HepG2 (cell line): Measurements from ENCODE around the gene LARP7. TPM values are rescaled to one million over a fixed set of nuclear protein-coding genes. Genes with fewer than 3 reads are reported as not detected.
"Not testable (repeated sequence)": the region's sequence is repeated elsewhere in the genome, so short reads cannot be mapped to it uniquely, and the experiment has no call there.

Experiments used
- ATAC-seq: fragments of 200-7000 bp; cut with Tn5 transposase; 3 replicates; pipeline ENCODE4 v1.9.1; 2020; ENCODE audit warnings: mild to moderate bottlenecking, moderate library complexity
- BruUV-seq: library from RNA; stranded (reverse); fragments of 400-500 nt; replicated peaks from 2 replicates; lab custom pipeline; 2021; lab: Mats Ljungman, UMichigan
- CTCF ChIA-PET: fragments of 300-600 bp; formaldehyde crosslinking; extraction: SDS; loops from one replicate; lab custom pipeline; 2021; ENCODE audit warnings: low total read pairs, inconsistent platforms, low intra/inter-chr PET ratio; lab: Yijun Ruan, JAX
- POLR2A ChIA-PET: fragments of 350-600 bp; sonication (Branson Sonifier 250); formaldehyde crosslinking; loops from one replicate; lab custom pipeline; 2020; ENCODE audit warnings: antibody characterized with exemption, inconsistent platforms; lab: Yijun Ruan, JAX
- DNase-seq: peaks from one replicate; pipeline ENCODE4 v3.0.0-alpha.2; 2015; ENCODE audit warnings: low spot score
- FAIRE-seq: peaks from 3 replicates; lab custom pipeline; 2011; peaks lifted over from hg19 to GRCh38; lab: Jason Lieb, UNC
- H2AFZ ChIP-seq: one replicate; pipeline ENCODE4 v1.6.1; 2011; ENCODE audit warnings: low read length, inconsistent platforms
- H3K27ac ChIP-seq: fragments of 300-600 bp; 3 replicates; pipeline ENCODE4 v1.8.0; 2011; ENCODE audit warnings: mixed run types, mild to moderate bottlenecking, mixed read lengths, low read length, inconsistent platforms; ENCODE audit not compliant: insufficient read depth; ENCODE audit errors: extremely low read length
- H3K27me3 ChIP-seq, 2 experiments: fragments of 200-600 bp in 1 of 2; 2 replicates in 1 of 2; 3 replicates in 1 of 2; pipeline versions ENCODE4 v1.6.0 to v1.8.0; 2011; ENCODE audit warnings: low read length in 2 of 2, mild to moderate bottlenecking in 2 of 2, moderate library complexity in 2 of 2, inconsistent platforms in 1 of 2; ENCODE audit not compliant: insufficient read depth in 2 of 2, control insufficient read depth in 1 of 2
- H3K36me3 ChIP-seq, 2 experiments: fragments of 200-600 bp in 1 of 2; replicated peaks in 1 of 2; 2 replicates in 1 of 2; 3 replicates in 1 of 2; pipeline versions ENCODE4 v1.5.1 to v1.8.0; 2011; ENCODE audit warnings: low read length in 2 of 2, inconsistent platforms in 1 of 2; ENCODE audit not compliant: insufficient read depth in 2 of 2, control insufficient read depth in 1 of 2
- H3K4me1 ChIP-seq: 2 replicates; pipeline ENCODE4 v1.5.1; 2012; ENCODE audit warnings: low read length, inconsistent platforms; ENCODE audit not compliant: insufficient read depth
- H3K4me2 ChIP-seq: 2 replicates; pipeline ENCODE4 v1.6.0; 2011; ENCODE audit warnings: low read depth, low read length, inconsistent platforms
- H3K4me3 ChIP-seq, 3 experiments: fragments of 200-600 bp in 1 of 3; sonication (generic), shearing (Covaris generic) in 1 of 3; replicated peaks in 1 of 3; 2 replicates each; pipeline ENCODE4 v1.5.1; 2011 to 2016; ENCODE audit warnings: low read length in 3 of 3, inconsistent platforms in 2 of 3, low read depth in 2 of 3, mild to moderate bottlenecking in 2 of 3, control low read depth in 1 of 3, mixed read lengths in 1 of 3; ENCODE audit not compliant: insufficient read depth in 1 of 3
- H3K79me2 ChIP-seq: one replicate; pipeline ENCODE4 v1.6.1; 2011; ENCODE audit warnings: low read length, inconsistent platforms; ENCODE audit not compliant: insufficient read depth
- H3K9ac ChIP-seq: 2 replicates; pipeline ENCODE4 v1.6.0; 2011; ENCODE audit warnings: mild to moderate bottlenecking, low read depth, low read length, inconsistent platforms; ENCODE audit not compliant: insufficient read depth
- H3K9me3 ChIP-seq: 2 replicates; pipeline ENCODE4 v1.5.1; 2012; ENCODE audit warnings: mild to moderate bottlenecking, low read length
- H4K20me1 ChIP-seq: 2 replicates; pipeline ENCODE4 v1.6.0; 2011; ENCODE audit warnings: inconsistent platforms, mild to moderate bottlenecking, low read length, moderate library complexity; ENCODE audit not compliant: insufficient read depth
- FOXK1 ChIP-seq: sonication (generic); formaldehyde crosslinking; IDR thresholded peaks from 2 replicates; pipeline ENCODE4 v1.4.0; 2020; ENCODE audit warnings: low read depth, missing genetic modification reagents, borderline replicate concordance
- HBP1 ChIP-seq: IDR thresholded peaks from 2 replicates; pipeline ENCODE4 v1.6.1; 2016; ENCODE audit warnings: low read depth, control low read depth
- WGBS: methylation state at CpG from one replicate; pipeline ENCODE4 v1.1.6; 2017; ENCODE audit warnings: low lambda C conversion rate; 5-methylcytosine and 5-hydroxymethylcytosine counted together
- in situ Hi-C: cut with HindIII; loops from 2 replicates; pipeline ENCODE4 v1.10.0; 2017; ENCODE audit warnings: low pct_unique_long_range_greater_than_20kb; ENCODE audit not compliant: extremely low pct_ligation_motif_present
- intact Hi-C: fragments of 100-400 bp; cut with micrococcal nuclease; formaldehyde crosslinking; loops from one replicate; pipeline ENCODE4 v1.10.0; 2022; ENCODE audit not compliant: unreplicated experiment
- polyA plus RNA-seq, 8 experiments: library from polyadenylated mRNA; depleted of rRNA in 3 of 8; stranded (reverse) in 7 of 8; unstranded in 1 of 8; fragments of >200 nt; fragmentation: Illumina TruSeq in 4 of 8; extraction: Trizol in 4 of 8; gene quantifications; 2 replicates each; pipeline versions ENCODE4 v1.2.1 to v1.2.3, GENCODE V29; 2011 to 2016; ENCODE audit warnings: low read depth in 4 of 8, missing spikeins in 1 of 8, mixed read lengths in 1 of 8; ENCODE audit not compliant: insufficient read depth in 1 of 8
- total RNA-seq, 5 experiments: library from RNA; depleted of rRNA; stranded (reverse); fragments of >200 nt; fragmentation: Illumina TruSeq; extraction: Trizol; gene quantifications; 2 replicates each; pipeline ENCODE4 v1.2.3, GENCODE V29; 2016; ENCODE audit warnings: low read depth in 1 of 5
- TF ChIP-seq, protein P1 (sequence below): sonication (generic); formaldehyde crosslinking; IDR thresholded peaks from 2 replicates; pipeline ENCODE4 v1.4.0; 2020; ENCODE audit warnings: mild to moderate bottlenecking, missing genetic modification reagents, borderline replicate concordance

The LARP7 gene
- total and polyA plus RNA-seq, 2 of the 13 experiments (the other 11 are each of a cell fraction or from before 2014, with no cell fraction given), result 9.7 to 37.1 TPM

GRCh38 chr4:112642526-112642925, 5.6 kb downstream of the LARP7 start:
- POLR2A ChIA-PET, result no interaction called here
- no peak overlapping the region for H2AFZ ChIP-seq
- H3K36me3 ChIP-seq, result peaks cover 4 to 18% of the 10 kb centered on the region in 2 experiments; a peak in 4 of 5 replicates
- CTCF ChIA-PET, result no interaction called here
- in situ Hi-C loops, result no loop called here
- TF ChIP-seq HBP1, result no peak
- TF ChIP-seq FOXK1 (CRISPR knock-in tag), result no peak
- TF ChIP-seq, protein P1, sequence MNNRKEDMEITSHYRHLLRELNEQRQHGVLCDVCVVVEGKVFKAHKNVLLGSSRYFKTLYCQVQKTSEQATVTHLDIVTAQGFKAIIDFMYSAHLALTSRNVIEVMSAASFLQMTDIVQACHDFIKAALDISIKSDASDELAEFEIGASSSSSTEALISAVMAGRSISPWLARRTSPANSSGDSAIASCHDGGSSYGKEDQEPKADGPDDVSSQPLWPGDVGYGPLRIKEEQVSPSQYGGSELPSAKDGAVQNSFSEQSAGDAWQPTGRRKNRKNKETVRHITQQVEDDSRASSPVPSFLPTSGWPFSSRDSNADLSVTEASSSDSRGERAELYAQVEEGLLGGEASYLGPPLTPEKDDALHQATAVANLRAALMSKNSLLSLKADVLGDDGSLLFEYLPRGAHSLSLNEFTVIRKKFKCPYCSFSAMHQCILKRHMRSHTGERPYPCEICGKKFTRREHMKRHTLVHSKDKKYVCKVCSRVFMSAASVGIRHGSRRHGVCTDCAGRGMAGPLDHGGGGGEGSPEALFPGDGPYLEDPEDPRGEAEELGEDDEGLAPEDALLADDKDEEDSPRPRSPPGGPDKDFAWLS (CRISPR knock-in tag), result no peak
- H3K4me2 ChIP-seq, result no peak overlapping the region
- no peak overlapping the region for H3K27ac ChIP-seq
- no TSS peak for BruUV-seq
- peaks cover 10% of the 10 kb centered on the region for H3K4me1 ChIP-seq
- H3K9me3 ChIP-seq, result no peaks in the 10 kb centered on the region
- H3K4me3 ChIP-seq, result no peak overlapping the region
- peaks cover 11% of the 10 kb centered on the region for H3K79me2 ChIP-seq
- intact Hi-C loops, result no loop called here
- 95% methylated on average over 2 of the region's 2 CpGs for WGBS
- no peak overlapping the region for H3K9ac ChIP-seq
- FAIRE-seq (no peak), ATAC-seq (no peak), DNase-seq (no peak)
- no peaks in the 10 kb centered on the region; a peak in 1 of 5 replicates for H3K27me3 ChIP-seq
- no peaks in the 10 kb centered on the region for H4K20me1 ChIP-seq

- DNase-seq, H4K20me1 ChIP-seq, intact Hi-C loops, H3K27ac ChIP-seq, H3K27me3 ChIP-seq, POLR2A ChIA-PET, FAIRE-seq, H3K4me1 ChIP-seq, H3K4me2 ChIP-seq, H3K4me3 ChIP-seq, CTCF ChIA-PET, H3K79me2 ChIP-seq, H2AFZ ChIP-seq, H3K9ac ChIP-seq, BruUV-seq, in situ Hi-C loops, ATAC-seq, H3K9me3 ChIP-seq: not testable (repeated sequence)
- H3K36me3 ChIP-seq, result peaks cover 8 to 25% of the 10 kb centered on the region in 2 experiments; a peak in 4 of 5 replicates
- whole genome bisulfite sequencing, result 96% methylated on average over 10 of the region's 10 CpGs
Measured at GRCh38 chr4:112644595-112645535, 7.9 kb downstream of the LARP7 start.
